HG02678 (cell line): ENCODE results near the gene RAPGEF4.

ENCODE experiments used
- ATAC-seq: cut with Tn5 transposase; IDR thresholded peaks from one replicate; pipeline ENCODE4 v1.9.1; 2021; ENCODE audit warnings: mild to moderate bottlenecking, moderate library complexity; ENCODE audit not compliant: unreplicated experiment

RAPGEF4 gene

DNA sequence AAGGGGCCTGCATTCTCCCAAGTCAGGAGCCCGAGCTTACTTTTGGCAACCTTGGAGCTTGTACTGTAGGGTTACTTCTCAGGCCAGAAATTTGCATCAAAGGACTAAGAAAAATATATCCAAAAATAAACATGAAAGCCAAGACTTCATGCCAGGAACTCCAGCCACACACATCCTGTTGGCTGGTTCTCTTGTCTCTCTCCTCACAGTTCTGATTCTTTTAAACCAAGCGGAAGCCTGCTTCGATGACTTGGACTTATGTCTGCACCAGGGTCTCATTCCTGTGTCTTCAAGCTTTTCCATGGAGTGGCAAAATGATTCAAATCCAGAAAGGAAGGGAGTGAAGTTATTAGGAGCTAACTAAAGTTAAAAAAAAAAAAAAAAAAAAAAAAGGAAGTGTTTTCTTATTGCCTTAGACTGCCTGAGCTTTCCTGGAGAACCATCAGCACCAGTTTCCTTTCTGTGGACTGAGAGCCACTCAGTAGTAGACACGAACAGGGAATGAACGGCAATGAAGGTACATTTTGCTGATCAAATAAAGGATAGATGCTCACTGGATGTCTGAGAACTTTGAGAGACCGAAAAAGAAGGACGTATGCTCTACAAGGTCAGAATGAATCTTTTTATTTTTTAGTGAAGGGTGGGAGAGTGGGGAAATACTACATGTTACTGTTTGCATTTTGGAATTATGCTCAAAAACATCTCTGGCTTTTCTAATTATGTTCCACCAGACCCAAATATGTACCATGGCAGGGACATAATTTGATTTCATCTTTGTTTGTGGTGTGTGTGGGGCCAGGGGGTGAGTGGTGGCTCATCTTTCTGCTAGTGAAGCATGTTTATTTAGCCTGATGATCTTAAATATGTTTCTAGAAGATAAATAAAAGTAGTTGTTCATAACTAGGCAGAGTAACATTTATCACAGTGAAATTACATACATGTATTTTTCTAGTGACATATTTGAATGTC lies 86.0 kb downstream of the RAPGEF4 start:
- no peak for ATAC-seq

DNA sequence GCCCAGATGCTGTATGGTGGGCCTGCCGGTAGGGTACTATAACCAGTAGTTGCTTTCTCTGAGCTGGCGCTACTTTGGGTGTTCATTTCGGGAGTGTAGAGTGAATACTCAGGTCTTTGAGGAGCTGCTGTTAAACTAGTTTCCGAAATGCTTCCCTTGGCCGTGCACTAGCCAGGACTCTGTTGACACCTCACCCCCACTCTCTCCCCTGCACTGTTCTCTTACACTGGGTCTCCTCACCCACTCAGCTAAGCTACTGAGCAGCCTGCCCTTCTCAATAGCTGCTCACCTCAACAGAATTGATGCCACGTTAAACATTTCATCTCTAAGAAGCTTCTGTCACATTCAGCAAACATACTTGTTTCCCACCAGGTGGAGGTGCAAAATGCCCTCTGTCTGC lies 86.9 kb downstream of the RAPGEF4 start:
- ATAC-seq: no peak

DNA sequence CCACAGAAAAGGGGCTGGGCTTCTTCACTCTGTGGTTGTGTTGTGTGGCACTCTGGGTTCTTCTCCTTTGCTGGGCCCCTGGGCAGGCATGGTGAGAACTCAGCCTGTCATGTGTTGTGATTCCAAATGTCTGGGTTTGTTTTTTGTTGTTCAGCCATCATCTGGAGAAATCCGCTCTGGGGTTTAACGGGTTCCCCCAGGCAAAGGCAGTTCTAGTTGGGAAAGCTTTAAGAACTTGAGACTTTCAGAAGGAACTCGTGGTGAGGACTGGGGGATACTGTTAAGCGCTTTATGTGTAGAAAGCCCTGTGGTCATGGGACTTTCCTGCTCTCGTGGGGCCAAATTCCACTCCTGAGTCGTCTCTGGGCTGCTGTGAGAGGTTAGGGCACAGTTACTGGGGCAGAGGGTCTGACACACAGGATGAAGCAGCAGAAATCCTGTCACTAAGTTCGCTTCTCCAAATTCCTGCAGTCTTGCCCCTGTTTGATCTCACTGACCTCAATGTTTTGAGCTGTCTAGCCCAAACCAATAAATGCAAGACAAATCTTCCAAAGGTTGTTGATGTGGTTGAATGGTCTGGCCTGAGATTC lies 87.7 kb downstream of the RAPGEF4 start:
- no peak for ATAC-seq

DNA sequence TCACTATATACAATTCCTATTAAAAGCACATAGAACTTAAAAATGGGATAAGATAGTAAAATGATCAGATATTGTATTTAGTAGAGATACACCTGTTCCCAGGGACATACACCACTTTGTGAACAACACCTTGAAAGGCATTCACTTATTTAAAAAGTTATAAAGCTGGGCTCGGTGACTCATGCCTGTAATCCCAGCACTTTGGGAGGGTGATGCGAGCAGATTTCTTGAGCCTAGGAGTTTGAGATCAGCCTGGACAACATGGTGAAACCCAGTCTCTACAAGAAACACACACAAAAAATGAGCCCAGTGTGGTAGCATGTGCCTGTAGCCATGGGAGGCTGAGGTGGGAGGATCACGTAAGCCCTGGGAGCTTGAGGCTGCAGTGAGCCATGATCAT lies 90.9 kb downstream of the RAPGEF4 start:
- ATAC-seq: no peak

DNA sequence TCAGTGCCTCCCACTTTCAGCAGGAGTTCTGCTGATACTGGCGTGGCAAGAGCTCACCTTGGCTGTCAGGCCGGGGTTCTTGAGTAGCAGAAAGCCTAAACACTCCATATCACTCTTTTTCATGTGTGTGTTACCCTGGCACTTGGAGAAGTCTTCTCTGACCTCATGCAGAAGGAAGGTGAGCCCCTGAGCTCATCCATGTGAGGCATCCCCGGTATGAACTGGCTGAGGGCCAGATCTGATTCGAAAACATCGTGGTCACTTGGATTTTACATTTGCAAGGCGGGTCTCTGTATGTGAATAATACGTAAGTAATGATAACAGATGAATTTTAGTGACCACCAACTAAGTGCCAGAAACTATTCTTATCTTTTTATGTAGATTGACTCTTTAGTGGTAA lies 93.6 kb downstream of the RAPGEF4 start:
- no peak for ATAC-seq

GRCh38 chr2:172830482-172830881 lies 94.8 kb downstream of the RAPGEF4 start:
- ATAC-seq: no peak

DNA sequence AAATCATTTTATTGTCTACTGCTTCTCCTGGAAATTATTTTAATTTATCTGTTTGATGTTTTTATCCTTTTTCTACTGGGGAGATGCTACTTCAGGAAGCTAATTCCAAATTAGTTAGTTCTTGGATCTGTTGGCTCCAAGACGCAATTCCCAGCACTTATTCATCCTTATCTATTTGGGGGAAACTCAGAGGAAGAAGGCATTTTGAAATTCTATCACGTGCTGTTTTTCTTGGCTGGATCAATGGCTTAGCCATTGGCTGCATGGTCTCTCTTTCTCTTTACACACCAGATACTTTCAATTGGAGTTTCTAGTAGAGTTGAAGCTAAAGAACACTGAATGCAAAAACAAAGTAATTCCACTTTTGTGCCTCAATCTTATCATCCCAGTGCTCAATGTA lies 98.3 kb downstream of the RAPGEF4 start:
- ATAC-seq: no peak

DNA sequence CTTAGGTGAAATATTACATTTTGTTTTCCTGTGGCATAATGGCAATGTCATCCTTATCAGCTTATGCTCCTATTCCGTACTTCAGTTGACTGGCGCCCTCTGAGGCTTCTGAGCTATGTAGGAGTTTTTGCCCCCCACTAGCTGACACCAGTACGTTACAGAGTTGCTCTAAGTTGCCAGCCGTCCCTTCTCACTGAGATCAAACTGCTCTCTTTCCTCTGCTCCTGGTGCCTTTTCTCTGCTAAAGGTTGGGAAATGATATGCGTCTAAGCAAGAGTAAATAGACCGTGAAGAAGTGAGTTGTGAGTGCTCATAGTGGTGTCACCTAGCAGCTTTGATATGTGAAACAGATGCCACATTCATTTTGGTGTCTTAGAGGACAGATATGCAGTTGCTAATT lies 99.2 kb downstream of the RAPGEF4 start:
- no peak for ATAC-seq

- no peak for ATAC-seq
These were observed 100.7 kb downstream of the RAPGEF4 start for GRCh38 chr2:172836347-172836821.

- ATAC-seq: no peak
These were observed 101.2 kb downstream of the RAPGEF4 start for GRCh38 chr2:172836827-172837226.

- no peak for ATAC-seq
These were observed 103.8 kb downstream of the RAPGEF4 start for GRCh38 chr2:172839446-172839845.

DNA sequence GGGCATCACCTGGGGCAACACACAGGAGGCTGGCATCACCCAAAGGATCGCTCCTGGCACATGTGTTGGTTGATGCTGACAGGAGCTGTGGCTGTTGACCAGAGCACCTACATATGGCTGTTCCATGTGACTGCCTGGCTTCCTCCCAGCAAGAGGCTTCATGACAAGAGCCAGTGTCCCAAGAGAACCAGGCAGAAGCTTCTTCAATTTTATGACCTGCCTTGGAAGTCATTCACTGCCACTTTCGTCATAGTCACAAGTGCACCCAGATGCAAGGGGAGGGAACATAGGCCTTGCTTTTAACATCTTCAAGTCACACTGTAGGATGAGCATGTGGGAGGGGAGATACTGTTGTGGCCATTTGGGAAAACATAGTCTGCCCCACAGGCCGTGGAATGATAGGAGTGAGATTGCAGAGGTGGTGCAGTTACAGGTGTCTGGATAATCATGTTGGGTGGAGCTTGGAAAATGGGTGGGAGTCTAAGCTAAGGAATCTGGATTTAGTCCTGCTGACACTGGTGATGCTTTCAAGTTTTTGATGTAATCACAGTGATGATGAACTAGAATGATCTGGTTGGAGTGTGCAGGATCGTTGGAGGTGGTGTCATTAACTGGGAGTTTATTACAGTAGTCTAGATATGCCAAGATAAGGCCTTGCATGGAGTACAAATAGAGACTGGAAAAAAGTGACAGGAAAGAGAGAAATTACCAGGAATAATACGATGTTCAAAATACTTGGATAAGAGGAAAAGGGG lies 107.0 kb downstream of the RAPGEF4 start:
- ATAC-seq: no peak

GRCh38 chr2:172843266-172843582 lies 107.6 kb downstream of the RAPGEF4 start:
- ATAC-seq: no peak

DNA sequence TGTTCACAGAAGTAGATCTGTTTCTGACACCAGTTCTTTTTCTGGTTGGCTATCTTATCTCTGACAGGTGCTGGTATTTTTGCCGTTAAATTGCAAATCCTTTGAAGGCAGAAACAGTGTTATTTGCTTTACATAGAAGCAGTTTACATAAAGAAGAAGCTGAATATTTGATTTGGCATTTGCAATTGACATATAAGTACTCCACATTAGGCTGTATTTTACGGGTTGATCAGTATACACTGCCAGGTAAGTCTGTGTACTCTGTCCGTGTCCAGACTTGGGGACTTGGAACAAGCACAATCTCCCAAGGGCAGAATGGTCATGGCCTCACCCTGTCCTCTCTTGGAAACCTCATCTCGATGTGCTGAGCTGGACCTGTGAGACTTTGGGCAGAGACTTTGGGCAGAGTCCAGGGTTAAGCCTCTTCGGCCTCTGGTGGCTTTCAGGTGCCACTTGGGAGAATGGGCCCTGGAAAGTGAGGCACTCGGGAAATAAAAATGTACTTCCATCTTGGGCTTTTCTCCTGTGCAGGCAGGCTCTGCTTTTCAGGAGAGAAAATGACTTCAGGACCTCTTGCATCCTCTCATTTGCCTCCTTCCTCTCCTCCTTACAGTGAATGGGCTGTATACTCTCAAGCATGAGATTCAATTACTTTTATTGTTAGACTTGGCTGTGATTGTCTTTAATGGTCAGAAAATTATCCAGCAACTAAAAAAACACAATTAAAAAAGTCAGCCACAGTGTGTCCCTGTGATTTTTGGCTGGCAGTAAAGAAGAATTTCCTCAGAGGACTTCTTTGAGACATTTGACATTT lies 108.5 kb downstream of the RAPGEF4 start:
- no peak for ATAC-seq

DNA sequence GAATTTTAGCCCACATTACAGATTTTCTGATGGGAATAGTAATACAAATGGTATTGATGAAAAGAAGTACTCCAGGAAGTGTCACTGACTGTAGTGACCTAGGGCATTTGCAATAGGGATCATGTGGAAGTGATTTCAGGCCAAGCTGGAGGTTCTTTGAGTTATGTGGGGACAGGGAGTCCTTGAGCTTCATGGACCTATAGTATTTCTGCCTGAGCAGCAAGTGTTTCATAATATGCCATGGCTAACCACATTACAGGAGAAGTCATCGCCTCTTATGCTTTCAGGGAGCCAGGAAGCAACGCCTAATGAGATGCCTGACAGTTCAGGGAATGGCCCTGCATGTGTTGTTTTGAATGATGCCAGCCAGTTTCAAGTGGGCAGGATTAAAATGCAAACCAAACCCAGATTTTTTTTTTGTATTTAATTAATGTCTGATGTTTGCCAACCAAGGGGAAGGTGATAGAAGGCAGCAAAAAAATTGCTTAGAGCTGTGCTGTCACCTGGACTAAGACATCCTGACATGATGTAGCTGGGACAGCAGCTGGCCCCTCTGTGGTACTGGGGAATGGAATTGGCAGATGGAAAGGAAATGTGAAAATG lies 109.5 kb downstream of the RAPGEF4 start:
- no peak for ATAC-seq

DNA sequence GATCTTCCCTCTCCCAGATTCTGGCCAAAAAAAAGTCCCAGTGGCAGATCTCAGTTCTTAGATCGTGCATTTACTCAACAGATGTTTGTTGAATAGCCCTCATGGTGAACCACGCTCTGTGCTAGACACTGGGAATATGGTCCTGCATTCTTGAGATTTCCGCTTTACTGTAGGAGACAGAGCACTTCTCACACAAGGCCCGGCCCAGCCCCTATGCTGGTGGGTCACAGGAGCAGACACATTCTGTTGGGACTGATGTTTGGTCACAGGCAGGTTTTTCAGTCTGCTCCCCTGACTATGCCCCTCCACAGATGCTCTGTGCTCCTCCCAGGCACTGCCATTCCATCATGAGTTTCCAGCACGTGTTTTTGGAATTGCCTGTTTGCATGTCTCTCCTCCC lies 110.9 kb downstream of the RAPGEF4 start:
- ATAC-seq: no peak

- no peak for ATAC-seq
These were observed 111.5 kb downstream of the RAPGEF4 start for GRCh38 chr2:172847188-172847587.

DNA sequence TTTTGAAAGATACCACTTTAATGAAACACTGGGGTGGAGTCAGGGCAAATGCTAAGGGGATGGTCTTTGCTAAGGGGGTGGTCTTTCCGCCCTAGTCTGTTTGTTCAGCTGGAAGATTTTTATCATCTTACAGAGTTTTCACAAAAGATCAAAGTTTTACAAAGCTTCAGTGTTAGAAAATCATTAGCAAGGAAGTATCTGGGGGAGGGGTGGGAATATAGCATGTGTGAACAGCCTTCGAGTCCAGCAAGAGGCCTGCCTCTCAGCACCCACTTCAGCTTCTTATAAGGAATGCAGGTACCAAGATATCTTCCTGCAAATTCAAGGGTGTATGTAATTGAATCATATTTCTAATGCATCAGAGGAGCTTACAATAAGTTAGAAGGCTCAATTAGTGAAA lies 112.9 kb downstream of the RAPGEF4 start:
- no peak for ATAC-seq

GRCh38 chr2:172849519-172850217 lies 114.0 kb downstream of the RAPGEF4 start:
- ATAC-seq: no peak

DNA sequence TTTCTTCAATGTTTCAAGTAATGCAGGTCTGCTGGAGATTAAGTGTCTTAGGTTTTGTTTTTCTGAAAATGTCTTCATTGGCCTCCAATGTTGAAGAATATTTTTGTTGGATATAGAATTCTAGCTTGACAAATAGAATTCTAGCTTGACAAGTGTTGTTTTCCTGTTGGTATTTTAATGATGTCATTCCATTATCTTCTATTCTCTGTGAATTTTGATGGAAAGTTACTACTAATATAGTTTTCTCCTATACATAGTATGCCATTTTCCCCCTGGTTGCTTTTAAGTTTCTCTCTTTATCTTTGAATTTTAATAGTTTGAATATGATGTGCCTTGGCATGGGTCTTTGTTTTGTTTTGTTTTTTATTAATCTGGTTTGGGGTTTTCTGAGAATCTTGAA lies 119.9 kb downstream of the RAPGEF4 start:
- ATAC-seq: no peak
